Measurements from ENCODE around the gene ACY1.

Gene ACY1

GRCh38 chr3:51962854-51963530 lies 20.3 kb upstream of the ACY1 start:
- no peaks in the 10 kb centered on the region for H4K20me1 ChIP-seq (ENCODE audit: control insufficient read depth, insufficient read depth, low read depth, low read length)
- no peaks in the 10 kb centered on the region for H3F3A ChIP-seq (ENCODE audit: control insufficient read depth, insufficient read depth)
- no peaks in the 10 kb centered on the region for H3K9me2 ChIP-seq (replicated peaks; ENCODE audit: control insufficient read depth, low read length)
- no peaks in the 10 kb centered on the region for H3K79me2 ChIP-seq (ENCODE audit: control insufficient read depth, low read length)
- no peak overlapping the region for H3K27ac ChIP-seq (ENCODE audit: low read depth, low read length)
- peaks cover 8% of the 10 kb centered on the region for H3K4me1 ChIP-seq (ENCODE audit: control insufficient read depth, low read length)
- TF ChIP-seq EZH2phosphoT487 (IDR thresholded peaks at IDR 0.05; ENCODE audit: borderline replicate concordance, low read length): no peak
- no peak for TF ChIP-seq CTCF (IDR thresholded peaks at IDR 0.05; ENCODE audit: low read depth, low read length, poor library complexity, severe bottlenecking)
- no peaks in the 10 kb centered on the region for H3K36me3 ChIP-seq (ENCODE audit: control insufficient read depth, low read length)
- no peaks in the 10 kb centered on the region for H3K9me3 ChIP-seq (ENCODE audit: control insufficient read depth, insufficient read depth, low read length)
- no peak overlapping the region for H3K4me2 ChIP-seq (ENCODE audit: low read length)
- peaks cover 37% of the 10 kb centered on the region for H3K27me3 ChIP-seq (ENCODE audit: control insufficient read depth, low read length)
- H3K4me3 ChIP-seq (ENCODE audit: low read length): no peak overlapping the region

GRCh38 chr3:51963951-51964451 lies 19.3 kb upstream of the ACY1 start:
- no peaks in the 10 kb centered on the region; the same call in 1 of the 2 replicates for H4K20me1 ChIP-seq (ENCODE audit: control insufficient read depth, insufficient read depth, low read depth, low read length)
- no peaks in the 10 kb centered on the region for H3K36me3 ChIP-seq (ENCODE audit: control insufficient read depth, low read length)
- H3K9me2 ChIP-seq (replicated peaks; ENCODE audit: control insufficient read depth, low read length): no peaks in the 10 kb centered on the region
- H3K9me3 ChIP-seq (ENCODE audit: control insufficient read depth, insufficient read depth, low read length): no peaks in the 10 kb centered on the region
- H3K4me2 ChIP-seq (ENCODE audit: low read length): no peak overlapping the region
- H3K27ac ChIP-seq (ENCODE audit: low read depth, low read length): no peak overlapping the region
- 0 out of 2 replicates have a peak, but pooled peaks cover 5% of the 10 kb centered on the region for H3F3A ChIP-seq (ENCODE audit: control insufficient read depth, insufficient read depth)
- TF ChIP-seq CTCF (IDR thresholded peaks at IDR 0.05; ENCODE audit: low read depth, low read length, poor library complexity, severe bottlenecking) (no peak), EZH2phosphoT487 (IDR thresholded peaks at IDR 0.05; ENCODE audit: borderline replicate concordance, low read length) (no peak)
- H3K4me1 ChIP-seq (ENCODE audit: control insufficient read depth, low read length): peaks cover 15% of the 10 kb centered on the region
- no peaks in the 10 kb centered on the region for H3K79me2 ChIP-seq (ENCODE audit: control insufficient read depth, low read length)
- H3K27me3 ChIP-seq (ENCODE audit: control insufficient read depth, low read length): peaks cover 38% of the 10 kb centered on the region
- no peak overlapping the region for H3K4me3 ChIP-seq (ENCODE audit: low read length)

- H3F3A ChIP-seq (ENCODE audit: control insufficient read depth, insufficient read depth): 0 out of 2 replicates have a peak, but pooled peaks cover 11% of the 10 kb centered on the region
- H3K27ac ChIP-seq (ENCODE audit: low read depth, low read length): no peak overlapping the region
- H3K36me3 ChIP-seq (ENCODE audit: control insufficient read depth, low read length): no peaks in the 10 kb centered on the region
- TF ChIP-seq CTCF (IDR thresholded peaks at IDR 0.05; ENCODE audit: low read depth, low read length, poor library complexity, severe bottlenecking) (no peak), EZH2phosphoT487 (IDR thresholded peaks at IDR 0.05; ENCODE audit: borderline replicate concordance, low read length) (no peak)
- H3K9me2 ChIP-seq (replicated peaks; ENCODE audit: control insufficient read depth, low read length): no peaks in the 10 kb centered on the region
- peaks cover 15% of the 10 kb centered on the region for H3K4me1 ChIP-seq (ENCODE audit: control insufficient read depth, low read length)
- no peak overlapping the region for H3K4me3 ChIP-seq (ENCODE audit: low read length)
- H4K20me1 ChIP-seq (ENCODE audit: control insufficient read depth, insufficient read depth, low read depth, low read length): no peaks in the 10 kb centered on the region; the same call in 1 of the 2 replicates
- peaks cover 38% of the 10 kb centered on the region for H3K27me3 ChIP-seq (ENCODE audit: control insufficient read depth, low read length)
- no peaks in the 10 kb centered on the region for H3K79me2 ChIP-seq (ENCODE audit: control insufficient read depth, low read length)
- H3K9me3 ChIP-seq (ENCODE audit: control insufficient read depth, insufficient read depth, low read length): no peaks in the 10 kb centered on the region
- H3K4me2 ChIP-seq (ENCODE audit: low read length): no peak overlapping the region
Measured at GRCh38 chr3:51964521-51964920, 18.8 kb upstream of the ACY1 start.
